Measurements from ENCODE around the gene STAB2. TPM values are rescaled to one million over a fixed set of nuclear protein-coding genes. Genes with fewer than 3 reads are reported as not detected.

Gene STAB2
- total RNA-seq, 2 donors from 2014 or later: under 0.01 TPM; not detected in 1

DNA sequence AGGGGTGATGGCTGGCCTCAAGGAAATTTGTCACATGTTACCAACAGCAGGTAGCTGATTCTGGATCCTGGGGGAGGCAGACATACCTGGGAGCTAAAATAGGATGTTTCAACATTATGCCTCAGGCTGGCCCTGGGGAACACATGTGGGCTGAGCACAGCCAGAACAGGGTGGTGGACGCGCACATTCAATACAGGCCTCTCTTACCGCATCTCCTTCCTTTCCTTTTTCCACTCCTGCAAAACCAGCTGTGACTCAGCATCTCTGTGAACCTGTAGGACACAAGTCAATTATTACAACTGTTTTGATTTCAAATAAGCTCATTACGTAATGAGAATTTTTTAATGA lies 193.0 kb downstream of the STAB2 start:
- intact Hi-C loops (cut with DNase I): loop anchor here (10.0 kb wide), 1 partner anchor 85 kb away; no protein-coding TSS in a partner anchor
- H3K4me1 ChIP-seq: peaks cover 16% of the 10 kb centered on the region
- H3K4me3 ChIP-seq: no peak overlapping the region
- peaks cover 0 to 5% of the 10 kb centered on the region in 2 donors for H3K36me3 ChIP-seq (replicated peaks in 1 of 2; ENCODE audit: insufficient read depth in 1 of 2, low read depth in 2 of 2)
- ATAC-seq (no peak), DNase-seq (no peak)
- H3K27ac ChIP-seq: no peak overlapping the region
- WGBS, 2 donors: 88 to 90% methylated on average over 4 of the region's 4 CpGs
- H3K9me3 ChIP-seq: no peaks in the 10 kb centered on the region
- H3K27me3 ChIP-seq: no peaks in the 10 kb centered on the region
- TF ChIP-seq, protein P1, sequence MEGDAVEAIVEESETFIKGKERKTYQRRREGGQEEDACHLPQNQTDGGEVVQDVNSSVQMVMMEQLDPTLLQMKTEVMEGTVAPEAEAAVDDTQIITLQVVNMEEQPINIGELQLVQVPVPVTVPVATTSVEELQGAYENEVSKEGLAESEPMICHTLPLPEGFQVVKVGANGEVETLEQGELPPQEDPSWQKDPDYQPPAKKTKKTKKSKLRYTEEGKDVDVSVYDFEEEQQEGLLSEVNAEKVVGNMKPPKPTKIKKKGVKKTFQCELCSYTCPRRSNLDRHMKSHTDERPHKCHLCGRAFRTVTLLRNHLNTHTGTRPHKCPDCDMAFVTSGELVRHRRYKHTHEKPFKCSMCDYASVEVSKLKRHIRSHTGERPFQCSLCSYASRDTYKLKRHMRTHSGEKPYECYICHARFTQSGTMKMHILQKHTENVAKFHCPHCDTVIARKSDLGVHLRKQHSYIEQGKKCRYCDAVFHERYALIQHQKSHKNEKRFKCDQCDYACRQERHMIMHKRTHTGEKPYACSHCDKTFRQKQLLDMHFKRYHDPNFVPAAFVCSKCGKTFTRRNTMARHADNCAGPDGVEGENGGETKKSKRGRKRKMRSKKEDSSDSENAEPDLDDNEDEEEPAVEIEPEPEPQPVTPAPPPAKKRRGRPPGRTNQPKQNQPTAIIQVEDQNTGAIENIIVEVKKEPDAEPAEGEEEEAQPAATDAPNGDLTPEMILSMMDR (IDR thresholded peaks at IDR 0.05): no peak
- no peak for TF ChIP-seq POLR2A (IDR thresholded peaks at IDR 0.05)

DNA sequence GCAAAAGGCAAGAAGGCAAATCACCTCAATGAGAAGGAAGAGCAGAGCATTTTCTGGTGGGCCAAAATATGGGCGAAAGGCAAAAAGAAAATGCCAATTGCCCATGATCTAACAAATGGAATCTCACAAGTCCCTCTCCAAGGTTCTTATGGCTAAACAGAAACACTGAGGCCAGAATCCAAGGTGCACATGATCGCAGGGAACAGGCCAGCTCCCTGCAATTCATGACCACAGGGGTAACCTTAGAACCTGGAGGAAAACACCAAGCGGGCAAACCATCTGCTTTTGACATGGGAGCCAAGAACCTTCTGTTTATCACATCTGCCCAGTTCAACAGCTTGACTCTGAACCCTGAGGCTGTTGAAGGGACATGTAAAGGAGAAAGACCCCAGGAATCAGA lies 193.9 kb downstream of the STAB2 start:
- WGBS, 2 donors: 97 to 100% methylated on average over 3 of the region's 3 CpGs
- H3K27ac ChIP-seq: no peak overlapping the region
- peaks cover 0 to 5% of the 10 kb centered on the region in 2 donors for H3K36me3 ChIP-seq (replicated peaks in 1 of 2; ENCODE audit: insufficient read depth in 1 of 2, low read depth in 2 of 2)
- ATAC-seq: no peak
- no peaks in the 10 kb centered on the region for H3K9me3 ChIP-seq
- intact Hi-C loops (cut with DNase I): loop anchor here (10.0 kb wide), 1 partner anchor 84 kb away; no protein-coding TSS in a partner anchor
- no peak overlapping the region for H3K4me3 ChIP-seq
- no peaks in the 10 kb centered on the region for H3K27me3 ChIP-seq
- no peak for TF ChIP-seq POLR2A (IDR thresholded peaks at IDR 0.05)
- TF ChIP-seq, protein P1 (IDR thresholded peaks at IDR 0.05): no peak
- peaks cover 20% of the 10 kb centered on the region for H3K4me1 ChIP-seq
- DNase-seq: no peak

DNA sequence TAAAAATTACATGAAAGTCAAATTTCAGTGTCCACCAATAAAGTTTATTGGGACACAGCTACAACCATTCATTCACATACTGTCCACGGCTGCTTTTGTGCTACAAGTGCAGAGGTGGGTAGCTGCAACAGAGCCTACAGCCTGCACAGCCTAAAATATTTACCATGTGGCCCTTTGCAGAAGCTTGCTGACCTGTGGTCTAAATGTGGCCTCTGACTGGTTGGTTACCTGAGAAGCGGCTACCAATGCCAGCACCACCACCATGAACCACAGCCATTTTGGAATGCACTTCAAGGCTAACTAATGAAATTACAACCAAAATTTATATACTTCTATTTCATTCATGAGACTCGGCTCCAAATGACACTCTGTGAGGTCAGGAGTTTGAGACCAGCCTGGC lies 195.3 kb downstream of the STAB2 start:
- ATAC-seq (no peak), DNase-seq (no peak)
- Histone ChIP-seq H3K4me1 (peaks cover 21% of the 10 kb centered on the region), H3K27me3 (no peaks in the 10 kb centered on the region), H3K36me3 (replicated peaks in 1 of 2; ENCODE audit: insufficient read depth in 1 of 2, low read depth in 2 of 2) (peaks cover 0 to 1% of the 10 kb centered on the region in 2 donors), H3K4me3 (no peak overlapping the region), H3K27ac (no peak overlapping the region), H3K9me3 (no peaks in the 10 kb centered on the region)
- intact Hi-C loops (cut with DNase I): loop anchor here (10.0 kb wide), 1 partner anchor 82 kb away; no protein-coding TSS in a partner anchor
- WGBS, 2 donors: 83 to 92% methylated on average over 3 of the region's 3 CpGs
- TF ChIP-seq POLR2A (IDR thresholded peaks at IDR 0.05): no peak
- TF ChIP-seq, protein P1 (IDR thresholded peaks at IDR 0.05): no peak

DNA sequence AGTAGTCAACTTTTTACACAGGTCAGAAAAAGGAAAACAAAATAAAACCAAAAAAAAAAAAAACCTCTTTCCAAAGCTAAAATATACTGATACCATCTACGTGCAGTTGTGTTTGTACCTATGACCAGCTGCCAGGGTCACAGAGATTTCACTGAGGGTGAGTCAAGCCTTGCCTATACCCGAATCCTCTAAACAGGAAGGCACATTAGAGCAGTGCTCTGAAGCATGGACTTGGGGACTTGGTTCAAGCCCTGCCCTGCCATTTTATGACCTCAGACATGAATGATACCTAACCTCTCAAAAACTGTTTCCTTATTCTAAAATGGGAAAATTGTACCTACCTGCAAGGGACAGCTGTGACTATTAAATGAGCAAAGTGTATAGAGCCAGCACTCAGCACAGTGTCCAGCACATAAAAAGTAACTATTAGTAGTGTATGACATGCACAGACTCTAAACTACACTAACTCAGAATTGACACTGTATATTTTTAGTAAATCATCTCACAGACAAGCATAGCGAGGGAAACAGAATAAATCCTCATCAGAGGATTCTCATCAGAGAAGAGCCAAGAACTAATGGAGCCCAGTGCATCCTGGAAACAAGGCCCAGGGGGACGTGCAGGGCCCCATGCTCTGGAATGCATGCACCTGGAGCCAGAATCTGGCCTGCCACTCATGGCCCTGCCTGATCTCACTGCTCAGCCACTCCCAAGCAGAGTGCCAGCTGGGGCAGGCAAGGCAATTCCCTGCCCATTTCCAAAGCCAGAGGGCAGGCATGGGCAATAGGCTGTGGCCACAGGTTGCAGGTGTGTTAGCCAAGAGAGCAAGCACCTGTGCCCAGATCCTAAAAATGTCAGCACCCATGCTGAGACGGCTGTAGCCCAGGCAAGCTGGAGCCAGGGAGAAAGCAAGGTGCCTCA lies 196.9 kb downstream of the STAB2 start:
- H3K36me3 ChIP-seq (replicated peaks in 1 of 2; ENCODE audit: insufficient read depth in 1 of 2, low read depth in 2 of 2): peaks cover 0 to 1% of the 10 kb centered on the region in 2 donors
- DNase-seq: peak; percentile 34 to 64 (median 52)
- H3K4me1 ChIP-seq: peaks cover 21% of the 10 kb centered on the region
- no peak overlapping the region for H3K4me3 ChIP-seq
- intact Hi-C loops (cut with DNase I): loop anchor here (10.0 kb wide), 1 partner anchor 81 kb away; no protein-coding TSS in a partner anchor
- no peaks in the 10 kb centered on the region for H3K9me3 ChIP-seq
- ATAC-seq: peak; percentile 68
- TF ChIP-seq, protein P1 (IDR thresholded peaks at IDR 0.05): peak in 5 of 7 experiments; percentile 20 to 57 (median 38)
- no peak for TF ChIP-seq POLR2A (IDR thresholded peaks at IDR 0.05)
- peak overlapping the region in 2 of 4 donors; percentile 16 to 19 for H3K27ac ChIP-seq
- no peaks in the 10 kb centered on the region for H3K27me3 ChIP-seq
- WGBS, 2 donors: 57 to 61% methylated on average over 5 of the region's 5 CpGs

Measured in body of pancreas (tissue), 4 donors.